OCI-LY1 (cell line): ENCODE data around the gene PYROXD2.

Experiments
- H2AFZ ChIP-seq: fragments of 200-600 bp; sonication (generic), shearing (Covaris generic); 2 replicates; pipeline ENCODE4 v1.6.0; 2014; ENCODE audit warnings: antibody characterized with exemption, mild to moderate bottlenecking, low read length
- H3F3A ChIP-seq: fragments of 200-600 bp; sonication (generic), shearing (Covaris generic); 2 replicates; pipeline ENCODE4 v1.6.0; 2014; ENCODE audit warnings: mild to moderate bottlenecking, antibody characterized with exemption, low read length, moderate library complexity; ENCODE audit not compliant: insufficient read depth
- H3K27ac ChIP-seq: fragments of 200-600 bp; sonication (generic); 2 replicates; pipeline ENCODE4 v1.5.1; 2014; ENCODE audit warnings: low read length, mixed run types, mild to moderate bottlenecking, low read depth; ENCODE audit not compliant: poor library complexity, severe bottlenecking
- H3K27me3 ChIP-seq: fragments of 200-600 bp; sonication (generic); 2 replicates; pipeline ENCODE4 v1.6.0; 2014; ENCODE audit warnings: antibody characterized with exemption, mild to moderate bottlenecking, low read length, moderate library complexity; ENCODE audit not compliant: insufficient read depth
- H3K36me3 ChIP-seq: fragments of 200-600 bp; sonication (generic); 2 replicates; pipeline ENCODE4 v1.6.1; 2014; ENCODE audit warnings: mild to moderate bottlenecking, antibody characterized with exemption, low read length, moderate library complexity, mixed read lengths; ENCODE audit not compliant: insufficient read depth
- H3K4me1 ChIP-seq: fragments of 200-600 bp; sonication (generic); 2 replicates; pipeline ENCODE4 v1.5.1; 2014; ENCODE audit warnings: mild to moderate bottlenecking, low read length, moderate library complexity; ENCODE audit not compliant: insufficient read depth, severe bottlenecking
- H3K4me2 ChIP-seq: fragments of 200-600 bp; sonication (generic), shearing (Covaris generic); 2 replicates; pipeline ENCODE4 v1.6.1; 2014; ENCODE audit warnings: low read length
- H3K4me3 ChIP-seq: fragments of 200-600 bp; sonication (generic); 2 replicates; pipeline ENCODE4 v1.5.1; 2014; ENCODE audit warnings: low read length, low read depth, mild to moderate bottlenecking, mixed read lengths; ENCODE audit not compliant: poor library complexity, severe bottlenecking
- H3K79me2 ChIP-seq: fragments of 200-600 bp; shearing (Covaris generic); 2 replicates; pipeline ENCODE4 v1.6.1; 2016; ENCODE audit warnings: mixed run types, low read length, mixed read lengths; ENCODE audit not compliant: insufficient read depth
- H3K9ac ChIP-seq: fragments of 200-600 bp; sonication (generic), shearing (Covaris generic); 2 replicates; pipeline ENCODE4 v1.6.1; 2014; ENCODE audit warnings: mild to moderate bottlenecking, low read length, mixed read lengths
- H3K9me2 ChIP-seq: fragments of 200-600 bp; sonication (generic), shearing (Covaris generic); 2 replicates; pipeline ENCODE4 v1.6.1; 2014; ENCODE audit warnings: low read depth, mild to moderate bottlenecking, low read length, mixed read lengths
- H3K9me3 ChIP-seq: fragments of 200-600 bp; shearing (Covaris generic); 2 replicates; pipeline ENCODE4 v1.6.1; 2014; ENCODE audit warnings: low read length, mixed read lengths
- H4K20me1 ChIP-seq: fragments of 200-600 bp; sonication (generic), shearing (Covaris generic); 2 replicates; pipeline ENCODE4 v1.6.0; 2016; ENCODE audit warnings: mild to moderate bottlenecking, low read length; ENCODE audit not compliant: insufficient read depth
- CTCF ChIP-seq: fragments of 200-600 bp; sonication (generic), shearing (Covaris generic); IDR thresholded peaks from 2 replicates; pipeline ENCODE4 v1.5.1; 2017; ENCODE audit warnings: mild to moderate bottlenecking, antibody characterized with exemption, low read length, moderate library complexity, mixed read lengths
- EZH2 ChIP-seq: fragments of 200-600 bp; sonication (generic), shearing (Covaris generic); IDR thresholded peaks from 2 replicates; pipeline ENCODE4 v1.8.0; 2017; ENCODE audit warnings: borderline replicate concordance, mixed run types, mild to moderate bottlenecking, antibody characterized with exemption, low read length, moderate library complexity, mixed read lengths

Gene PYROXD2

GRCh38 chr10:98365406-98366061, 49.4 kb downstream of the PYROXD2 start:
- Histone ChIP-seq H3K79me2 (no peaks in the 10 kb centered on the region), H3K9me2 (no peaks in the 10 kb centered on the region), H3K27me3 (no peaks in the 10 kb centered on the region), H3K9ac (no peak overlapping the region), H3K36me3 (no peaks in the 10 kb centered on the region), H2AFZ (no peak overlapping the region), H3K27ac (no peak overlapping the region), H3K4me2 (no peak overlapping the region), H3K9me3 (no peaks in the 10 kb centered on the region), H3F3A (no peaks in the 10 kb centered on the region), H4K20me1 (no peaks in the 10 kb centered on the region), H3K4me1 (no peaks in the 10 kb centered on the region), H3K4me3 (no peak overlapping the region)
- TF ChIP-seq CTCF (no peak), EZH2 (no peak)

DNA sequence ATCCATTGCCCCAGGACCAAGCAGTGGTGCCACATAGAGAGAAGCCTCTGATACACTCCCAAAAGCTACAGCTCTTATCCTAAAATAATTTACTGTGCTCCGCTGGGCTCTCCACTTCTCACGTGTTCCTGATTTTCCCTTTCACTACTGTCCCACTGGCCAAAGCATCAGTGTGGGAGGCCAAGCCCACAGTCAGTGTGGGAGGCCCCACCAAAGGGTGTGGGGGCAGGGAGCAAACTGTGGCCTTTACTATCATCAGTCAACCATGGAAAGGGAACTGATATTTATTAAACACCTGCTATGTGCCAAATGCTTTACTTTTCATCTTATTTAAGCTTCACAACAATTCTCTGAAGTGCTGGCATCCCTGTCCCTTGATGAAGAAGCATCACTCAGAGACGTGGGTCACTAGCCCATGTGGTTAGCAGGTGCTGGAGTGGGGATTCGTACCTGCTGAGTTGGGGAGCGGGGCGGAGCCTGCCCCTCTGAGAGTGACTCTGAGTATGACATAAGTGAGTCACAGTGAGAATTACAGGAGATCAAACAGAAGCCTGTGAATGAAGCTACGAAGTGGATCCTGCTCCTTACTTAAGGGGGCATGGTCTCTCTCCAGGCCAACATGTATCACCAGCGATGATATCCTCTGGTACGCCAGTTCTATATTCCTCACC, 50.4 kb downstream of the PYROXD2 start:
- no peaks in the 10 kb centered on the region for H3K4me1 ChIP-seq
- no peak overlapping the region for H3K9ac ChIP-seq
- no peaks in the 10 kb centered on the region for H3K79me2 ChIP-seq
- H3K9me3 ChIP-seq = no peaks in the 10 kb centered on the region
- H3K36me3 ChIP-seq = no peaks in the 10 kb centered on the region
- H3K4me3 ChIP-seq = no peak overlapping the region
- H3K27me3 ChIP-seq = no peaks in the 10 kb centered on the region
- no peak for TF ChIP-seq EZH2
- TF ChIP-seq CTCF = no peak
- no peaks in the 10 kb centered on the region for H3F3A ChIP-seq
- no peak overlapping the region for H2AFZ ChIP-seq
- no peak overlapping the region for H3K4me2 ChIP-seq
- no peaks in the 10 kb centered on the region for H3K9me2 ChIP-seq
- no peak overlapping the region for H3K27ac ChIP-seq
- no peaks in the 10 kb centered on the region for H4K20me1 ChIP-seq

- Histone ChIP-seq H3F3A (no peaks in the 10 kb centered on the region), H4K20me1 (no peaks in the 10 kb centered on the region), H3K4me2 (no peak overlapping the region), H3K9ac (no peak overlapping the region), H2AFZ (no peak overlapping the region), H3K9me2 (no peaks in the 10 kb centered on the region), H3K36me3 (no peaks in the 10 kb centered on the region), H3K27me3 (no peaks in the 10 kb centered on the region), H3K27ac (no peak overlapping the region), H3K9me3 (no peaks in the 10 kb centered on the region), H3K4me1 (no peaks in the 10 kb centered on the region), H3K4me3 (no peak overlapping the region), H3K79me2 (no peaks in the 10 kb centered on the region)
- TF ChIP-seq EZH2 (no peak), CTCF (no peak)
These were observed 51.8 kb downstream of the PYROXD2 start for GRCh38 chr10:98363220-98363619.
